NCI-H2196 (cell line): Measurements from ENCODE around the gene RTN1.

ENCODE experiments used
- DNase-seq: peaks from one replicate; lab custom pipeline; 2025; ENCODE audit not compliant: unreplicated experiment; lab: John Stamatoyannopoulos, UW

Gene RTN1

DNA sequence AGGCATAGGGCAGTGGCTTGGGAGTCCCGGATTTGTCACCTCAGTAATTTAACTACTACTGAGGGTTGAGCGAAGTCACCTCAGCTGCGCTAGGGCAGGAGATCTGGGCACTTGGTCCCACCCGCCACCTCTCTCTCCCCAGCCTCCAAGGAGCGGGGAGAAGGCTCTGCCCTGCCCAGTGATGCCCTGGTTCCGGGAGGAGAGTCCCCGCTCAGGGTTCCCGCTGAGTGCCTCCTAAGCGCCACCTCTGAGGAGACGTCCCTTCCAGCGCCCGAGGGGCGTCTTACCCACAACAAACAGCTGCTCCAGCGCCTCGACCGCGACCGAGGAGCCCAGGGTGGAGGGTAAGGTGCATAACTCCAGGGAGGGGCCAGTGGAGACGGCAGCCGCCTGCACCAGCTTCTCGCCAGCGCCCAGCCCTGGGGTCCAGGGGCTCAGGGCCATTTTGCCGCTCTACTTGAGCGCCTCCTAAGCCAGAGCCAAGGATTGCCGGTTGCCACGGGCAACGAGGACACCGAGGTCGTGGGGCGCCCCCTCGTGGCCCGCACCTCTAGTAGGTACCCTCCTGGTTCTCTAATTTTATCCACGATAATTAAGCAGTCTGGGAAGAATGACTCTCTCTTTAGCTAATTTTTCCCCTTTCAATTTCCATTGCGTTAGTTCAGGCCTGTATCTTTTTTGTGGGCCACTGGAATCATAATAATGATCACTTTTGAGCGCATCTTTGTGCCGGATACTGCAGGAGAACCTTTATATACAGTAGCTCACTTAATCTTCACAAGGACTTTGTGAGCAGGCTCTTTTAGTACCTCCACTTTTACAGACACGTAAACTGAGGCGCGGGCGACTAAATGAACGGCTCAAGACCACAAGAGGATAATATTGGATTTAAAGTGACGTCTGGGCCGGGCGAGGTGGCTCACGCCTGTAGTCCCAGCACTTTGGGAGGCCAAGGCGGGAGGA, 294.0 kb downstream of the RTN1 start, which contains the start of gene CCDC175:
Gene CCDC175, minus strand, starts transcription at position 481 of the 963 bp plus-strand sequence. Its CDS starts 37 bp downstream, at position 444.
- peak; percentile 85 for DNase-seq

- no peak for DNase-seq
Measured at GRCh38 chr14:59570122-59570521, 300.5 kb downstream of the RTN1 start.

GRCh38 chr14:59566725-59567124, 303.9 kb downstream of the RTN1 start:
- DNase-seq, result no peak

- no peak for DNase-seq
Measured at GRCh38 chr14:59566296-59566695, 304.3 kb downstream of the RTN1 start.

DNA sequence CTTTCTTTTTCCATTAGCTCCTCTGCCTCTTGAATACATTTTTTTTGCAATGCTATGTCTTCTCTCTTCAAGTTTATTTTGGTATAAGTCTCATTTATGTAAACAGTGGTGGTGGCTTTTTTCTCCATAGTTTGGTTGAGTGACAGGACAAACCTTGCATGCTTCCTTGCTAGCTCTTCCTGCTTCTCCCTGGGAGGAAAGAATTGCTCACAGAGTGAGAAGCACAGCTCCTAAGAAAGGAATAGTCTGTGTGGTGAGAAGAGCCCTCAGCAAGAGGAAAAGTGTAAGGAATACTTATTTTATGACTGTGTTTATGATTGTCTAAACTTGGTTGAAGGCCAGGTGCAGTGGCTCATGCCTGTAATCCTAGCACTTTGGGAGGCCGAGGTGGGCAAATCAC, 305.5 kb downstream of the RTN1 start:
- no peak for DNase-seq

- no peak for DNase-seq
Measured at GRCh38 chr14:59564366-59564765, 306.2 kb downstream of the RTN1 start.

- DNase-seq, result no peak
Measured at GRCh38 chr14:59547310-59547709, 323.3 kb downstream of the RTN1 start.
